ENCODE data around the gene MEN1. TPM values are rescaled to one million over a fixed set of nuclear protein-coding genes. Genes with fewer than 3 reads are reported as not detected.

The MEN1 gene
- total and polyA plus RNA-seq, 9 of the 15 experiments (the other 6 are each of a cell fraction or from before 2014, with no cell fraction given) = 3.4 to 57.2 (median 19.3) TPM

GRCh38 chr11:64800303-64801157 is 9.8 kb downstream of the MEN1 start (continued):
- TF ChIP-seq NR2C1 (IDR thresholded peaks at IDR 0.05) (peak; percentile 89), NR2C1 (tag; IDR thresholded peaks at IDR 0.05) (peak; percentile 90), TAF7 (tag; IDR thresholded peaks at IDR 0.05) (no peak), FOXA3 (CRISPR knock-in tag; conservative IDR thresholded peaks at IDR 0.05 in 1 of 2, IDR thresholded peaks at IDR 0.05 in 1 of 2) (no peak), IFI16 (CRISPR knock-in tag; IDR thresholded peaks at IDR 0.05) (no peak), ZBTB11 (CRISPR knock-in tag; IDR thresholded peaks at IDR 0.05) (no peak), PML (IDR thresholded peaks at IDR 0.05; ENCODE audit: low read length) (no peak), ZNF24 (IDR thresholded peaks at IDR 0.05) (no peak), ZNF518B (CRISPR knock-in tag; IDR thresholded peaks at IDR 0.05) (no peak), RBBP5 (IDR thresholded peaks at IDR 0.05; ENCODE audit: borderline replicate concordance, insufficient read depth, low read length, poor library complexity, severe bottlenecking) (no peak), RAD21 (CRISPR knock-in tag; conservative IDR thresholded peaks at IDR 0.05 in 1 of 2, IDR thresholded peaks at IDR 0.05 in 1 of 2) (no peak), IRF2 (CRISPR knock-in tag; IDR thresholded peaks at IDR 0.05) (no peak), HDAC6 (IDR thresholded peaks at IDR 0.05; ENCODE audit: low read depth, low read length) (no peak), ETV6 (IDR thresholded peaks at IDR 0.05; ENCODE audit: borderline replicate concordance in 1 of 2, low read depth in 2 of 2, low read length in 1 of 2) (no peak), ETV6 (CRISPR knock-in tag; IDR thresholded peaks at IDR 0.05; ENCODE audit: borderline replicate concordance) (no peak), MAFG (tag; conservative IDR thresholded peaks at IDR 0.05) (no peak), MTA2 (IDR thresholded peaks at IDR 0.05; ENCODE audit: low read depth) (no peak)
- TF ChIP-seq, protein P1, sequence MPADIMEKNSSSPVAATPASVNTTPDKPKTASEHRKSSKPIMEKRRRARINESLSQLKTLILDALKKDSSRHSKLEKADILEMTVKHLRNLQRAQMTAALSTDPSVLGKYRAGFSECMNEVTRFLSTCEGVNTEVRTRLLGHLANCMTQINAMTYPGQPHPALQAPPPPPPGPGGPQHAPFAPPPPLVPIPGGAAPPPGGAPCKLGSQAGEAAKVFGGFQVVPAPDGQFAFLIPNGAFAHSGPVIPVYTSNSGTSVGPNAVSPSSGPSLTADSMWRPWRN (IDR thresholded peaks at IDR 0.05; ENCODE audit: low read depth) = no peak
- TF ChIP-seq, protein P2, sequence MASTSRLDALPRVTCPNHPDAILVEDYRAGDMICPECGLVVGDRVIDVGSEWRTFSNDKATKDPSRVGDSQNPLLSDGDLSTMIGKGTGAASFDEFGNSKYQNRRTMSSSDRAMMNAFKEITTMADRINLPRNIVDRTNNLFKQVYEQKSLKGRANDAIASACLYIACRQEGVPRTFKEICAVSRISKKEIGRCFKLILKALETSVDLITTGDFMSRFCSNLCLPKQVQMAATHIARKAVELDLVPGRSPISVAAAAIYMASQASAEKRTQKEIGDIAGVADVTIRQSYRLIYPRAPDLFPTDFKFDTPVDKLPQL (IDR thresholded peaks at IDR 0.05; ENCODE audit: extremely low read depth, insufficient read length) = no peak
